Measurements from ENCODE around the gene KLHDC8B. TPM values are rescaled to one million over a fixed set of nuclear protein-coding genes. Genes with fewer than 3 reads are reported as not detected.
"Not testable (repeated sequence)": the region's sequence is repeated elsewhere in the genome, so short reads cannot be mapped to it uniquely, and the experiment has no call there.

Gene KLHDC8B
- total RNA-seq, 1 experiment from 2014 or later, result 6.8 TPM

DNA sequence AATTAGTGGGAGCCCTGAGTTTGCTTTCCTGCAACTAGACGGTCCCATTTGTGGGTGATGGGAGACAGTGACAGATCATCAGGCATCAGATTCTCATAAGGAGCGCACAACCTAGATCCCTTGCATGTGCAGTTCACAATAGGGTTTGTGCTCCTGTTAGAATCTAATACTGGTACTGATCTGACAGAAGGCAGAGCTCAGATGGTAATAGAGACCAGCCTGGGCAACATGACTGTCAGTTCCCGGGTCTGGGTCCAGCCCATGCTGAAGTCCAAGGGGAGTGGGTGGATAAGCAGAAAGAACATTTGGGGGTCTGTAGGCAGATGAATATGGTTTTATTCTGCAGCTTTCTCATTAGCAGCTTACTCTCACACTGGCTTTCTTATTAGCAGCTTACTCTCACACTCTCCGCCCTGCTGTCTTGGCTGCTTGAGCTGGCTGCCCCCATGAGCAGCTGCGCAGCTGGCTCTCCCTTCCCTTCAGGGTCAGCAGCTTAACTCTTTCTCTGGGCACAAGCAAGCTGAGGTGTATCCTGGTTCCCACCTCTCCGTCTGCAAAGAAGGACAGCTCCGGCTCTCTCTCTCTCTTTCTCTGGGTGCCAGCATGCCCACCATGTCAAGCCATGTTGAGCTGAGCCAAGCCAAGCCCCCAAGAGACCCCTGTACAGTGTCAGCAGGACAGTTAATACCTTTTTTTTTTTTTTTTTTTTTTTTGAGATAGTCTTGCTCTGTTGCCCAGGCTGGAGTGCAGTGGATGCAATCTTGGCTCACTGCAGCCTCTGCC, 46.5 kb downstream of the KLHDC8B start:
- intact Hi-C loops (cut with micrococcal nuclease; ENCODE audit: unreplicated experiment), result no loop called here
- BruUV-seq (replicated peaks), result no TSS peak
- Histone ChIP-seq H3K9me3 (ENCODE audit: control insufficient read depth, insufficient read depth, low read depth, low read length) (no peaks in the 10 kb centered on the region), H3K27me3 (ENCODE audit: control insufficient read depth, insufficient read depth, low read length) (no peaks in the 10 kb centered on the region), H3K27ac (ENCODE audit: low read length) (0 out of 2 replicates have a peak overlapping the region, but pooled peaks have one; percentile 11), H3K4me3 (ENCODE audit: low read depth in 2 of 2, low read length in 2 of 2) (no peak overlapping the region), H3K4me1 (ENCODE audit: control insufficient read depth, insufficient read depth, low read length) (0 out of 2 replicates have a peak, but pooled peaks cover 2% of the 10 kb centered on the region), H3K36me3 (ENCODE audit: control insufficient read depth, insufficient read depth, low read length) (no peaks in the 10 kb centered on the region)
- DNase-seq (ENCODE audit: low read depth, low spot score) (no peak), ATAC-seq (peak; percentile 63; the same call in 1 of the 2 replicates)
- TF ChIP-seq POLR2AphosphoS5 (IDR thresholded peaks at IDR 0.05; ENCODE audit: low read depth, low read length) (no peak), TCF7L2 (IDR thresholded peaks at IDR 0.05; ENCODE audit: low read depth, low read length) (no peak), SIN3A (IDR thresholded peaks at IDR 0.05; ENCODE audit: borderline replicate concordance, insufficient read depth, low read depth, low read length) (no peak)
- TF ChIP-seq, protein P1, sequence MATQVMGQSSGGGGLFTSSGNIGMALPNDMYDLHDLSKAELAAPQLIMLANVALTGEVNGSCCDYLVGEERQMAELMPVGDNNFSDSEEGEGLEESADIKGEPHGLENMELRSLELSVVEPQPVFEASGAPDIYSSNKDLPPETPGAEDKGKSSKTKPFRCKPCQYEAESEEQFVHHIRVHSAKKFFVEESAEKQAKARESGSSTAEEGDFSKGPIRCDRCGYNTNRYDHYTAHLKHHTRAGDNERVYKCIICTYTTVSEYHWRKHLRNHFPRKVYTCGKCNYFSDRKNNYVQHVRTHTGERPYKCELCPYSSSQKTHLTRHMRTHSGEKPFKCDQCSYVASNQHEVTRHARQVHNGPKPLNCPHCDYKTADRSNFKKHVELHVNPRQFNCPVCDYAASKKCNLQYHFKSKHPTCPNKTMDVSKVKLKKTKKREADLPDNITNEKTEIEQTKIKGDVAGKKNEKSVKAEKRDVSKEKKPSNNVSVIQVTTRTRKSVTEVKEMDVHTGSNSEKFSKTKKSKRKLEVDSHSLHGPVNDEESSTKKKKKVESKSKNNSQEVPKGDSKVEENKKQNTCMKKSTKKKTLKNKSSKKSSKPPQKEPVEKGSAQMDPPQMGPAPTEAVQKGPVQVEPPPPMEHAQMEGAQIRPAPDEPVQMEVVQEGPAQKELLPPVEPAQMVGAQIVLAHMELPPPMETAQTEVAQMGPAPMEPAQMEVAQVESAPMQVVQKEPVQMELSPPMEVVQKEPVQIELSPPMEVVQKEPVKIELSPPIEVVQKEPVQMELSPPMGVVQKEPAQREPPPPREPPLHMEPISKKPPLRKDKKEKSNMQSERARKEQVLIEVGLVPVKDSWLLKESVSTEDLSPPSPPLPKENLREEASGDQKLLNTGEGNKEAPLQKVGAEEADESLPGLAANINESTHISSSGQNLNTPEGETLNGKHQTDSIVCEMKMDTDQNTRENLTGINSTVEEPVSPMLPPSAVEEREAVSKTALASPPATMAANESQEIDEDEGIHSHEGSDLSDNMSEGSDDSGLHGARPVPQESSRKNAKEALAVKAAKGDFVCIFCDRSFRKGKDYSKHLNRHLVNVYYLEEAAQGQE (IDR thresholded peaks at IDR 0.05; ENCODE audit: insufficient read depth in 1 of 2, low read depth in 2 of 2, low read length in 1 of 2), result no peak
- TF ChIP-seq, protein P2, sequence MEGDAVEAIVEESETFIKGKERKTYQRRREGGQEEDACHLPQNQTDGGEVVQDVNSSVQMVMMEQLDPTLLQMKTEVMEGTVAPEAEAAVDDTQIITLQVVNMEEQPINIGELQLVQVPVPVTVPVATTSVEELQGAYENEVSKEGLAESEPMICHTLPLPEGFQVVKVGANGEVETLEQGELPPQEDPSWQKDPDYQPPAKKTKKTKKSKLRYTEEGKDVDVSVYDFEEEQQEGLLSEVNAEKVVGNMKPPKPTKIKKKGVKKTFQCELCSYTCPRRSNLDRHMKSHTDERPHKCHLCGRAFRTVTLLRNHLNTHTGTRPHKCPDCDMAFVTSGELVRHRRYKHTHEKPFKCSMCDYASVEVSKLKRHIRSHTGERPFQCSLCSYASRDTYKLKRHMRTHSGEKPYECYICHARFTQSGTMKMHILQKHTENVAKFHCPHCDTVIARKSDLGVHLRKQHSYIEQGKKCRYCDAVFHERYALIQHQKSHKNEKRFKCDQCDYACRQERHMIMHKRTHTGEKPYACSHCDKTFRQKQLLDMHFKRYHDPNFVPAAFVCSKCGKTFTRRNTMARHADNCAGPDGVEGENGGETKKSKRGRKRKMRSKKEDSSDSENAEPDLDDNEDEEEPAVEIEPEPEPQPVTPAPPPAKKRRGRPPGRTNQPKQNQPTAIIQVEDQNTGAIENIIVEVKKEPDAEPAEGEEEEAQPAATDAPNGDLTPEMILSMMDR (IDR thresholded peaks at IDR 0.05), result no peak
- ChIA-PET CTCF (interaction anchor here (1.1 kb wide), 1 partner anchor 47 kb away, joined by 3 read pairs; the partner anchor contains the start of gene KLHDC8B), POLR2A (no interaction called here)
- in situ Hi-C loops (cut with HindIII; ENCODE audit: low pct_unique_long_range_greater_than_20kb, low sequenced_read_pairs), result no loop called here

DNA sequence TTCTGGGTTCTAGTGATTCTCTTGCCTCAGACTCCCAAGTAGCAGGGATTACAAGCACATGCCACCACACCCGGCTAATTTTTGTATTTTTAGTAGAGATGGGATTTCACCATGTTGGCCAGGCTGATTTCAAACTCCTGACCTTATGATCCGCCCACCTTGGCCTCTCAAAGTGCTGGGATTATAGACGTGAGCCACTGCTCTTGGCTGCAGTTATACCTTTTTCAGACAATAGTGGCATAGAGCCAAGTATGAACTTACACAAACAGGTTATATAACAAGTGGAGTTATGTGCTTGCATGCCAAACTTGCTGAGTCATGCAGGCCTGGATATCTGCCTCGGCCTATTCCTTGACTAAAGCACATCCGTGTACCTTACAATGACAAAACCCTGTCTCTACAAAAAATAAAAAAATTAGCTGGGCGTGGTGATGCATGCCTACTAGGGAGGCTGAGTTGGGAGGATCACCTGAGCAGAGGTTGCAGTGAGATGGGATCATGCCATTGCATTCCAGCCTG, 47.1 kb downstream of the KLHDC8B start:
- DNase-seq (ENCODE audit: low read depth, low spot score) (peak; percentile 69), ATAC-seq (peak; percentile 86)
- BruUV-seq (replicated peaks); H3K36me3 ChIP-seq (ENCODE audit: control insufficient read depth, insufficient read depth, low read length); H3K27me3 ChIP-seq (ENCODE audit: control insufficient read depth, insufficient read depth, low read length); intact Hi-C loops (cut with micrococcal nuclease; ENCODE audit: unreplicated experiment); H3K4me1 ChIP-seq (ENCODE audit: control insufficient read depth, insufficient read depth, low read length); in situ Hi-C loops (cut with HindIII; ENCODE audit: low pct_unique_long_range_greater_than_20kb, low sequenced_read_pairs); H3K9me3 ChIP-seq (ENCODE audit: control insufficient read depth, insufficient read depth, low read depth, low read length); H3K4me3 ChIP-seq (ENCODE audit: low read depth in 2 of 2, low read length in 2 of 2): not testable (repeated sequence)
- CTCF ChIA-PET, result interaction anchor here (1.1 kb wide), 1 partner anchor 47 kb away, joined by 3 read pairs; the partner anchor contains the start of gene KLHDC8B
- POLR2A ChIA-PET, result interaction anchor here (0.6 kb wide), 1 partner anchor 26 kb away, joined by 3 read pairs; no protein-coding TSS in a partner anchor
- 0 out of 2 replicates have a peak overlapping the region, but pooled peaks have one; percentile 11 for H3K27ac ChIP-seq (ENCODE audit: low read length)

Measured in Panc1 (cell line).